Aorta (tissue), 5 donors: Measurements from ENCODE around the gene PFKM. TPM values are rescaled to one million over a fixed set of nuclear protein-coding genes. Genes with fewer than 3 reads are reported as not detected.

Source experiments
- ATAC-seq: fragments of 200-7000 bp; cut with Tn5 transposase; one replicate; pipeline ENCODE4 v1.9.1; 2022; ENCODE audit warnings: moderate library complexity; ENCODE audit not compliant: low FRiP score
- DNase-seq, 2 donors: peaks; one replicate each; pipeline ENCODE4 v3.0.0-alpha.2; 2020
- H3K27ac ChIP-seq, 2 donors: one replicate each; pipeline ENCODE4 v1.5.1; 2013; ENCODE audit warnings: low read length in 2 of 2, mild to moderate bottlenecking in 2 of 2, moderate library complexity in 2 of 2, control low read depth in 1 of 2, inconsistent platforms in 1 of 2, low read depth in 1 of 2
- H3K27me3 ChIP-seq, 2 donors: one replicate each; pipeline ENCODE4 v1.6.1; 2013; ENCODE audit warnings: control low read depth in 1 of 2, low read length in 1 of 2, mild to moderate bottlenecking in 1 of 2, moderate library complexity in 1 of 2; ENCODE audit not compliant: insufficient read depth in 2 of 2, control insufficient read depth in 1 of 2
- H3K36me3 ChIP-seq, 2 donors: one replicate each; pipeline ENCODE4 v1.6.1; 2013; ENCODE audit warnings: control low read depth in 1 of 2, low read length in 1 of 2, mild to moderate bottlenecking in 1 of 2; ENCODE audit not compliant: insufficient read depth in 2 of 2, control insufficient read depth in 1 of 2
- H3K4me1 ChIP-seq, 2 donors: one replicate each; pipeline ENCODE4 v1.6.1; 2013; ENCODE audit warnings: low read length in 2 of 2, control low read depth in 1 of 2, mild to moderate bottlenecking in 1 of 2, moderate library complexity in 1 of 2; ENCODE audit not compliant: insufficient read depth in 2 of 2, control insufficient read depth in 1 of 2
- H3K4me3 ChIP-seq, 2 donors: one replicate each; pipeline ENCODE4 v1.5.1; 2013; ENCODE audit warnings: low read length in 2 of 2, control low read depth in 1 of 2, mild to moderate bottlenecking in 1 of 2
- H3K9me3 ChIP-seq: one replicate; pipeline ENCODE4 v1.6.1; 2013; ENCODE audit warnings: mild to moderate bottlenecking, low read length; ENCODE audit not compliant: control insufficient read depth
- WGBS, 2 donors: extraction: QIAGEN DNeasy Blood & Tissue Kit; methylation state at CpG; one replicate each; pipeline ENCODE4 v1.1.7; 2013; 5-methylcytosine and 5-hydroxymethylcytosine counted together
- intact Hi-C, 2 donors: fragments of 100-400 bp; cut with DNase I; formaldehyde crosslinking; loops; one replicate each; pipeline versions ENCODE4 v1.14.2 to v1.15.0; 2022
- microRNA-seq, 2 donors: library from miRNA; unstranded; fragments of <30 nt; microRNA quantifications; one replicate each; pipeline ENCODE4 v1.2.0, GENCODE V29; 2020
- polyA plus RNA-seq, 2 donors: library from polyadenylated mRNA; stranded (reverse); fragments of 200-250 nt; gene quantifications; one replicate each; pipeline ENCODE4 v1.2.3, GENCODE V29; 2013
- total RNA-seq, 2 donors: library from RNA; stranded (reverse); fragmentation: NEBNext Ultra II Directional; extraction: Animal tissue kit (Norgen Biotek cat#: 25700); gene quantifications; one replicate each; pipeline ENCODE4 v1.2.1, GENCODE V29; 2021
- donor health status: healthy with polysubstance abuse.
- donor health status: Bipolar disorder and iron deficiency.
- donor health status: DM: no; HTN: no; CAD: no.
- donor health status: DM: no; HTN: no; CAD: no.
- donor health status: DM: yes; HTN: yes; CAD: no.

PFKM gene
- total and polyA plus RNA-seq, 4 donors, result 22.3 to 68.8 (median 55.4) TPM

GRCh38 chr12:48193623-48194022 lies 74.5 kb downstream of the PFKM start:
- intact Hi-C loops, result no loop called here
- H3K27me3 ChIP-seq, result no peaks in the 10 kb centered on the region

GRCh38 chr12:48194799-48195201 lies 75.6 kb downstream of the PFKM start:
- Histone ChIP-seq H3K9me3 (no peaks in the 10 kb centered on the region), H3K27me3 (no peaks in the 10 kb centered on the region), H3K4me1 (peaks cover 0 to under 1% of the 10 kb centered on the region in 2 donors), H3K36me3 (no peaks in the 10 kb centered on the region), H3K4me3 (no peak overlapping the region), H3K27ac (no peak overlapping the region)
- 40 to 41% methylated on average over 1 of the region's 1 CpG for WGBS, 2 donors
- ATAC-seq (no peak), DNase-seq (no peak)
- intact Hi-C loops, result no loop called here

More at GRCh38 chr12:48193623-48194022, 74.5 kb downstream of the PFKM start:
- Histone ChIP-seq H3K27ac (no peak overlapping the region), H3K4me1 (no peaks in the 10 kb centered on the region), H3K4me3 (no peak overlapping the region), H3K36me3 (no peaks in the 10 kb centered on the region), H3K9me3 (no peaks in the 10 kb centered on the region)
- DNase-seq, result no peak
- ATAC-seq, result no peak
- WGBS, 2 donors, result 88 to 92% methylated on average over 2 of the region's 2 CpGs

Small RNA genes within 50 kb of the gene (microRNA-seq; reads per million reads assigned to microRNA genes)
- 0 to 0.99 reads per million in 2 donors for gene MIR6505

Other genes starting within 250 kb of the PFKM start
- 1 to 10 TPM; 7.9 to 9.3 TPM for gene VDR, start 214.4 kb upstream of the PFKM start, total RNA-seq
- 1 to 10 TPM; 2.2 to 7.0 TPM for gene VDR, start 214.4 kb upstream of the PFKM start, polyA plus RNA-seq
- 10 to 100 TPM; 56.3 to 70.0 TPM for gene TMEM106C, start 155.8 kb upstream of the PFKM start, total RNA-seq
- 100 to 1,000 TPM in 1 of 2 donors, 10 to 100 TPM in 1; 68.9 to 220 TPM for gene TMEM106C, start 155.8 kb upstream of the PFKM start, polyA plus RNA-seq
- not detected for gene COL2A1, start 114.9 kb upstream of the PFKM start, total RNA-seq
- not detected for gene COL2A1, start 114.9 kb upstream of the PFKM start, polyA plus RNA-seq
- 10 to 100 TPM; 20.6 to 23.0 TPM for gene SENP1, start 13.3 kb upstream of the PFKM start, total RNA-seq
- 1 to 10 TPM; 6.0 to 6.3 TPM for gene SENP1, start 13.3 kb upstream of the PFKM start, polyA plus RNA-seq
- gene ASB8, start 38.2 kb downstream of the PFKM start, total RNA-seq, result 10 to 100 TPM; 32.8 to 34.2 TPM
- gene ASB8, start 38.2 kb downstream of the PFKM start, polyA plus RNA-seq, result 10 to 100 TPM; 20.7 to 25.6 TPM
- gene CCDC184, start 64.3 kb downstream of the PFKM start, total RNA-seq, result 1 to 10 TPM; 1.1 to 2.2 TPM
- gene CCDC184, start 64.3 kb downstream of the PFKM start, polyA plus RNA-seq, result 1 to 10 TPM in 1 of 2 donors, under 1 TPM in 1; 0.63 to 2.8 TPM
- gene OR10AD1, start 83.9 kb downstream of the PFKM start, total RNA-seq, result not detected
- not detected for gene OR10AD1, start 83.9 kb downstream of the PFKM start, polyA plus RNA-seq
- gene ZNF641, start 231.6 kb downstream of the PFKM start, total RNA-seq, result 10 to 100 TPM; 19.4 to 22.4 TPM
- 10 to 100 TPM in 1 of 2 donors, 1 to 10 TPM in 1; 9.0 to 15.3 TPM for gene ZNF641, start 231.6 kb downstream of the PFKM start, polyA plus RNA-seq